Heart right ventricle (tissue), 16 donors: ENCODE data around the gene ECSCR. TPM values are rescaled to one million over a fixed set of nuclear protein-coding genes. Genes with fewer than 3 reads are reported as not detected.

Source experiments
- ATAC-seq, 8 donors: fragments of 200-7000 bp; cut with Tn5 transposase; one replicate each; pipeline ENCODE4 v1.9.1; 2020; ENCODE audit warnings: mild to moderate bottlenecking in 8 of 8, moderate library complexity in 8 of 8, moderate number of reproducible peaks in 1 of 8
- DNase-seq, 2 donors: peaks; one replicate each; pipeline ENCODE4 v3.0.0-alpha.2; 2020
- H3K27ac ChIP-seq, 10 donors: fragments of 200-600 bp; sonication (generic) in 2 of 10; one replicate each; pipeline versions ENCODE4 v1.5.0 to v1.8.0; 2020 to 2022; ENCODE audit warnings: mild to moderate bottlenecking in 3 of 10
- H3K27me3 ChIP-seq, 7 donors: fragments of 200-600 bp; one replicate each; pipeline ENCODE4 v1.8.0; 2021 to 2022; ENCODE audit warnings: mild to moderate bottlenecking in 2 of 7
- H3K36me3 ChIP-seq, 9 donors: fragments of 200-600 bp; sonication (generic) in 1 of 9; one replicate each; pipeline versions ENCODE4 v1.5.0 to v1.8.0; 2020 to 2022; ENCODE audit warnings: mild to moderate bottlenecking in 2 of 9
- H3K4me1 ChIP-seq, 9 donors: fragments of 200-600 bp; sonication (generic) in 1 of 9; one replicate each; pipeline versions ENCODE4 v1.5.0 to v1.8.0; 2020 to 2022; ENCODE audit warnings: mild to moderate bottlenecking in 4 of 9
- H3K4me3 ChIP-seq, 10 donors: fragments of 200-600 bp; sonication (generic) in 2 of 10; one replicate each; pipeline versions ENCODE4 v1.5.0 to v1.8.0; 2020 to 2022; ENCODE audit warnings: mild to moderate bottlenecking in 7 of 10, moderate library complexity in 2 of 10
- H3K9me3 ChIP-seq, 11 donors: fragments of 200-600 bp in 10 of 11; sonication (generic) in 2 of 11; one replicate each; pipeline versions ENCODE4 v1.5.0 to v1.8.0; 2013 to 2022; ENCODE audit warnings: mild to moderate bottlenecking in 2 of 11, control low read depth in 1 of 11, moderate library complexity in 1 of 11
- CTCF ChIP-seq, 9 donors: fragments of 200-600 bp; sonication (generic) in 2 of 9; IDR thresholded peaks; one replicate each; pipeline versions ENCODE4 v1.5.0 to v1.8.0; 2021 to 2022; ENCODE audit warnings: antibody characterized with exemption in 9 of 9, mild to moderate bottlenecking in 5 of 9, moderate library complexity in 1 of 9
- WGBS, 2 donors: extraction: QIAGEN DNeasy Blood & Tissue Kit; methylation state at CpG; one replicate each; pipeline ENCODE4 v1.1.7; 2013; ENCODE audit warnings: inconsistent platforms in 1 of 2; 5-methylcytosine and 5-hydroxymethylcytosine counted together
- intact Hi-C, 10 donors: fragments of 100-400 bp; cut with DNase I; formaldehyde crosslinking; loops; one replicate each; pipeline versions ENCODE4 v1.11.1 to v1.14.2; 2022
- polyA plus RNA-seq, 2 donors: library from polyadenylated mRNA; stranded (reverse); fragments of 200-250 nt; gene quantifications; one replicate each; pipeline ENCODE4 v1.2.3, GENCODE V29; 2013
- total RNA-seq, 10 donors: library from RNA; stranded (reverse); fragmentation: NEBNext Ultra II Directional in 3 of 10; extraction: Animal tissue kit (Norgen Biotek cat#: 25700) in 3 of 10; gene quantifications; one replicate each; pipeline versions ENCODE4 v1.2.1 to v1.2.4, GENCODE V29; 2021 to 2023
- donor health status: Arrhythmogenic right ventricular cardiomyopathy.
- donor health status: ischemic (EF 13 %, LVEDD 7.1; RV severe dilation, severe dysfunction).
- donor health status: healthy with polysubstance abuse.
- donor health status: DM: no; HTN: yes; CAD: no.
- donor health status: DM: no; HTN: no; CAD: no.
- donor health status: ischemic (EF 25% LVEDD 6.9; RV normal size, moderate dysfunction).
- donor health status: ischemic (EF 25% LVEDD 5.7; RV mildly dilated, moderate dysfunction).
- donor health status: healthy.
- donor health status: DM: yes; HTN: yes; CAD: no.
- donor health status: Ischemic cardiomyopathy.
- donor health status: ischemic (EF 35%, LVEDD 5.7; RV mildly dilated, moderate dysfunction).
- donor health status: nonischemic (EF 11% LVEDD 7.7; RV severe dilation, severe dysfunction).
- donor health status: DM: yes; HTN: yes; CAD: no.
- donor health status: PGD.
- donor health status: ischemic (EF 29% LVEDD 5.4; RV normal size, mild dysfunction).
- donor health status: nonischemic (EF 23%, LVEDD 6.1; RV moderate dilation, normal function).

ECSCR gene
- total and polyA plus RNA-seq, 12 donors, result 11.0 to 64.2 (median 19.2) TPM

DNA sequence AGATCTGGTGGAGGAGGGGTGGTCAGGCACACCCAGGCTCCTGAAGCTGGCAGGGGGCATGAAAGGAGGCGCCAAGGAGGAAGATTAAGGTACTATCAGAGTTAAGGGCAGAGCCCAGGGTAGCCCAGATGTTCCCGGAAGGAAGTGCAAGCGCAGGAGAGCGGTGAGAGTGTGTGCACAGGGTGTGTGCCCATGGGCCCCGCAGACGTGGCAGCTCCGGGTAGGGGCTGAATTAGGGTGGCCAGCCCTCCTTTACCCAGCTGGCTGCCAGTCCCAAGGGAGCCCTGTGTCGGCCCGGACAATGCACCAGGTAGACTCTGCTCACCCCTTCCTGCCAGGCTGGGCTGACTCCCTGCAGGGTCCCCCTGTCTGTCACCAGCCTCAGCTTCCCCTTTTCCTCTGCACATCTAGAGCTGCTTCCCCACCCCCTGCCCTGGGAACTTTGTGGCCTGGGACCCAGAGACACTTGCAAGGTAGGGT is 8.3 kb upstream of the ECSCR start, which contains the start of gene SMIM33:
Gene SMIM33 (plus strand): TSS at position 184 of the 480 bp plus-strand sequence. CDS start 118 bp downstream, at position 302.
- ATAC-seq (peak in 2 of 8 donors; percentile 15 to 32), DNase-seq (no peak)
- H3K4me1 ChIP-seq, result peaks cover 2 to 50% (median 34%) of the 10 kb centered on the region in 9 donors
- no peaks in the 10 kb centered on the region for H3K27me3 ChIP-seq
- H3K4me3 ChIP-seq, result peak within 1 kb of the TSS in 1 of 10 donors; percentile 20
- intact Hi-C loops, result no loop called here
- no peak for TF ChIP-seq CTCF (IDR thresholded peaks at IDR 0.05)
- H3K9me3 ChIP-seq, result no peaks in the 10 kb centered on the region
- 58% methylated on average over 9 of the region's 9 CpGs for WGBS, 2 donors
- peaks cover 0 to 15% (median 1%) of the 10 kb centered on the region in 9 donors for H3K36me3 ChIP-seq
- peak within 1 kb of the TSS in 2 of 10 donors; percentile 26 to 73 for H3K27ac ChIP-seq

GRCh38 chr5:139468421-139468931 is 5.9 kb upstream of the ECSCR start:
- no peak for TF ChIP-seq CTCF (IDR thresholded peaks at IDR 0.05)

GRCh38 chr5:139461698-139462097 is 845 bp downstream of the ECSCR start:
- Histone ChIP-seq H3K9me3 (no peaks in the 10 kb centered on the region), H3K4me1 (peaks cover 0 to 46% (median 26%) of the 10 kb centered on the region in 9 donors), H3K4me3 (peak overlapping the region; percentile 30 to 68 (median 57)), H3K27ac (peak overlapping the region; percentile 69 to 96 (median 88)), H3K27me3 (no peaks in the 10 kb centered on the region), H3K36me3 (peaks cover 0 to 14% (median 0%) of the 10 kb centered on the region in 9 donors)
- TF ChIP-seq CTCF (IDR thresholded peaks at IDR 0.05), result no peak
- DNase-seq, result no peak
- intact Hi-C loops, result no loop called here
- WGBS, 2 donors, result 56 to 65% methylated on average over 5 of the region's 5 CpGs
- ATAC-seq, result peak in 5 of 8 donors; percentile 34 to 61 (median 49)

More at GRCh38 chr5:139468421-139468931, 5.9 kb upstream of the ECSCR start:
- no peaks in the 10 kb centered on the region for H3K36me3 ChIP-seq
- H3K4me1 ChIP-seq, result peaks cover 0 to 36% (median 16%) of the 10 kb centered on the region in 9 donors
- no peaks in the 10 kb centered on the region for H3K9me3 ChIP-seq
- intact Hi-C loops, result no loop called here
- ATAC-seq (peak in 1 of 8 donors; percentile 36), DNase-seq (no peak)
- H3K4me3 ChIP-seq, result no peak overlapping the region
- whole genome bisulfite sequencing, 2 donors, result 82 to 84% methylated on average over 8 of the region's 8 CpGs
- H3K27me3 ChIP-seq, result no peaks in the 10 kb centered on the region
- H3K27ac ChIP-seq, result no peak overlapping the region

GRCh38 chr5:139461176-139461575 is 1.4 kb downstream of the ECSCR start:
- 64 to 77% methylated on average over 7 of the region's 7 CpGs for WGBS, 2 donors
- Histone ChIP-seq H3K4me3 (peak overlapping the region in 9 of 10 donors; percentile 35 to 68 (median 61)), H3K9me3 (no peaks in the 10 kb centered on the region), H3K4me1 (peaks cover 0 to 46% (median 26%) of the 10 kb centered on the region in 9 donors), H3K36me3 (peaks cover 0 to 19% (median 0%) of the 10 kb centered on the region in 9 donors), H3K27ac (peak overlapping the region; percentile 69 to 96 (median 88)), H3K27me3 (no peaks in the 10 kb centered on the region)
- intact Hi-C loops, result no loop called here
- DNase-seq (no peak), ATAC-seq (peak in 4 of 8 donors; percentile 31 to 41 (median 32))
- no peak for TF ChIP-seq CTCF (IDR thresholded peaks at IDR 0.05)
